HuH-7.5 (cell line): ENCODE data around the gene DUSP12.
"Not testable (repeated sequence)": the region's sequence is repeated elsewhere in the genome, so short reads cannot be mapped to it uniquely, and the experiment has no call there.

ENCODE experiments used
- DNase-seq: peaks from one replicate; pipeline ENCODE4 v3.0.0; 2011; ENCODE audit warnings: low spot score

The DUSP12 gene

DNA sequence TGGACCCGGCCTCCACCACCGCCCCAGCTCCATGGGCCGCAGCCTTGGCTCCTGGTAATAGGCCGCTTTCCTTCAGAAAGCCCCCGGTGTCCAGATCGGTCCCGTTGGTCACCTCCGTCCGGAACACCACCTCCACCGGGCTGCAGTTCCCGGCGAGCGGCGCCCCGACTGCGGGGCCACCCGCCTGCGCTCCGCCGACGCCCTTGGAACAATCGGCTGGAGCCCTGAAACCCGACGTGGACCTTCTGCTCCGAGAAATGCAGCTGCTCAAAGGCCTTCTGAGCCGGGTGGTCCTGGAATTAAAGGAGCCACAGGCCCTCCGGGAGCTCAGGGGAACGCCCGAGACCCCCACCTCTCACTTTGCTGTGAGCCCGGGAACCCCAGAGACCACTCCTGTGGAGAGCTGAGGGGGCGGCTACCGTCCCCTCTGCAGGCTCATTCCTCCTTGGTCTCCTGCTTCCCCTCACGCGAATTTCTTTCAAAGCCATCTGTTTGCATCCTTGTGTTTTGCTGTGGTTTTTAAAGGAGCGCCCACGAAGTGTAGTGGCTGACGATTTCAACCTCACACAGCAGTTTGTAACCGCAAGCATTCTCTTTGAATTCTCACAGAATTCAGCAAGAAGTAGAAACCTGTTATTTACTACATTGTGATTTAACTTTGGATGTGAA, 22.2 kb upstream of the DUSP12 start:
- DNase-seq, result no peak

DNA sequence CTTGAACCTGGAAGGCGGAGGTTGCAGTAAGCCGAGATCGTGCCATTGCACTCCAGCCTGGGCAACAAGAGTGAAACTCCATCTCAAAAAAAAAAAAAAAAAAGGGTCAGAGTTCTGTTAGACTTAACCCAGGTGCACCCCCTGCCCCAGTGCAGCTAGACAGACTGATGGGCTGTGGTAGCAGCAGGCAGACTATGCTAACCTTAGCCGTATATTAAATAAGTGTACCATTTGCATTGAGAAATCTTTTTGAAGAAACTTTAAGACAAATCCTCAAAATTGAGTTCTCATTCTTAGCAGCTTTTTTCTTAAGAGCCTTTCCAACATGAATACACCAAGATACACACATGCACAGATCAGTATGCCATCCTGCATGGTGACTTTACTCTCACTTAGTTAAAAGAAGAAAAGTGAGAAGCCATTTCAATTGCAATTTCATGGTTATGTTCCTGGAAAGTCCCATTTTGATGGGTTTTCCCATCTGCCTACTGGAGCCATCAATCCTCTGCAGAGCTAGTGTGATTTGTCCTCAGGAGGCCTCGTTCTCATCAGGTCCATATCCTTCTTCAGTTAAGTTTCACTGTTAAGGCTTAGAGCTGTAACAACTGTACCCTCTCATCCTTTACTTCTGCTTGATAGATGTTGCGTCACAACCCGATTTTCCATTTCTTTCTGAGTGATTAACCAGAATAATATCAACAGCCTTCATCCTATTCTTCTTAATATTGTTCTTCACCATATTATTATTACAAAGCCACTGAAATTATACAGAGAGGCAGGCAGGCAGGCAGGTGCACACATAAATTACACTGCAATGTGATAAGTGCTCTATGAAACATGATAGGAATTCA, 21.0 kb upstream of the DUSP12 start:
- DNase-seq, result no peak

DNA sequence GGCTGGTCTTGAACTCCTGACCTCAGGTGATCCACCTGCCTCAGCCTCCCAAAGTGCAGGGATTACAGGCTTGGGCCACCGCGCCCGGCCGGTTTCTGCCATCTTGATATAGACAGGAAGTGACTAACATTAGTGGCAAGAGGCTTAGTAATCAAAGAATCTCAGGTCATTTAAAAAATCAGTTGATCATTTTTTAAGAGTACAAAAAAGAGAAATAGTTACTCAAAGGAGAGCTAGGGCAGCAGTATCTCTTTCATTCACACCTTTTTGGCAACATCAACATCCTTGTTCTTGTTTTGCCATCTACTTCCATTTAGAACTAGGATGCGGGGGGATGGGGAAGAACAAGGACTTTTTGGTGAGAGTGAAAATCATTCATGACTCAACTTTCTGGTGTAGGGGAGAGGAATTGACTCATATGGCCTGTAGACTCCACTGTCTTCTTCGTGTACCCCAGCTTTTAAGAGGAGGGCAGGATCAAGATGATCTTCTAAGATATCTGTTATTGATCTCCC, 19.5 kb upstream of the DUSP12 start:
- DNase-seq, result no peak

DNA sequence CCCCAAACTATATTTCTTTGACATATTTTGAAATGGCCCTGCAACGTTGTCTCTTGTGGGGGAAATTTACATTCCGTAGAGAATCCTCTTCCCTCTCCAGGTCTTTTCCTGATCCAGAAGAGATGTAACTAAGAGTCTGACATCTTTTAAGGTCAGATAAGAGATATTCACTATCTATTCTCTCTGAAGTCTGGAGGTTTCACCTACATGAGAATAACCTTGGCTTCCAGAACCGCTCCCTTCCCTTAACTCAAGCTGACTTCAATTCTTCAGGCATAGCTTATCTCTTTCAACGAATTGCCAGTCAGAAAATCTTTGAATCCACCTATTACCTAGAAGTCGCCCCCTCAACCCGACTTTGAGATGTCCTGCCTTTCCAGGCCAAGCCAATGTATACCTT, 18.3 kb upstream of the DUSP12 start:
- DNase-seq, result no peak

DNA sequence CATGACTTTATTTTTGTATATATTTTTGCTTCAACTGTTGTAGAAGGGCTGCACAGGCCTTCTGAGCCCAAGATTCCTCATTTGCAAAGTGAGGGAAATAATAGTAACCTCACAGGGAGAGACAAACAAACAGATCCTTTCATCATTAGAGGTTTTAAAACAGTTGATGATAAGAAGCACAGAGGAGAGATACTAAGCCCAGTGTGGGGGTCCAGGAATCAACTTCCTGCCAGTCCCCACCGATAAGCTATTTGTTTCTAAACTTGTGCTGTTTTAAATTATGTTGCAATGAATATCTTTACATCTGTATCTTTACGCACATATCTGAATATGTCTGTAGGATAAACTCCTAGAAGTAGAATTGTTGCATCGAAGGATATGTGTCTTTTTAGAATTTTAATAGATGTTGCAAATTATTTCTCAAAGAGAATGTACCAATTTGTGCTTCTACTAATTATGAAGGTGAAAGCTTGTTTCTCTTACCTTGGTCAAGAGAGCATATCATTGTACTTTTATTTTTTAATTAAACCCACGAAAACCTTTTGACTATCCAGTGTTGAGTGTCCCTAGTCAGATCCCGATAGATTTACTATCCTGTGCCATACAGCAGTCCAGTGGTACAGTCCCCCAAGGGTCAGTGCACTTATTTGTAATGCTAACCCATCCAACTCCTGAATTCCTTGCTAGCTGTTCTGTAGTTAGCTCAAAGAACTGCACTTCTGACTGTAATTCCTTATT, 17.4 kb upstream of the DUSP12 start:
- DNase-seq, result no peak

DNA sequence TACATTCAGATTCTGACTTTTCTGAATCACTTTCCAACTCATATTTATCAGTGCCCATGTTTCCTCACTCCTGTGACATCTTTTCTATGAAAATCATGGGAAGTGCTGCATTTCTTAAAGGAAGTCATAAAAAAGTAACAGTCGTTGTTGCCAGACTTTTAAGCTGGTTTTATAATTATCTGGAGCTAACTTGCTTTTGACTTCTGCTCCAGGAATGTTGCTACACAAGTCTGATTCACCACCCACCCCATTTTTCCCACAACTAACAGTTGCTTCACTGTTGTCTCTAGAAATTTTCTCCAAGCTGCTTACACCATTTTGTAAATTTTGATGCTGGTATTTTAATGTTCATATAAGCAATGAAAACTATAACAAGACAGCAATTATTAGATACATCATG, 16.1 kb upstream of the DUSP12 start:
- no peak for DNase-seq

DNA sequence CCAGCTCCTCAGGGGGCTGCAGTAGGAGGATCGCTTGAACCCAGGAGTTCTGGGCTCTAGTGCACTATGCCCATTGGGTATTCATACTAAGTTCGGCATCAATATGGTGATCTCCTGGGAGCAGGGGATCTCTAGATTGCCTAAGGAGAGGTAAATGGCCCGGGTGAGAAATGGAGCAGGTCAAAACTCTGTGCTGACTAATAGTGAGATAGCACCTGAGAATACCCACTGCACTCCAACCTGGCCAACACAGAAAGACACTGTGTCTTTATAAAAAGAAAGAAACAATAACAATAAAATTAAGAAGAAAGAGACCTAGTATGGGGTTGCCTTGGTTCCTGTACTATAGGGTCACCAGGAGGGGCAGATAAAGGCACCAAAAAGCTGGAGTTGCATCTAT, 13.7 kb upstream of the DUSP12 start:
- DNase-seq, result no peak

DNA sequence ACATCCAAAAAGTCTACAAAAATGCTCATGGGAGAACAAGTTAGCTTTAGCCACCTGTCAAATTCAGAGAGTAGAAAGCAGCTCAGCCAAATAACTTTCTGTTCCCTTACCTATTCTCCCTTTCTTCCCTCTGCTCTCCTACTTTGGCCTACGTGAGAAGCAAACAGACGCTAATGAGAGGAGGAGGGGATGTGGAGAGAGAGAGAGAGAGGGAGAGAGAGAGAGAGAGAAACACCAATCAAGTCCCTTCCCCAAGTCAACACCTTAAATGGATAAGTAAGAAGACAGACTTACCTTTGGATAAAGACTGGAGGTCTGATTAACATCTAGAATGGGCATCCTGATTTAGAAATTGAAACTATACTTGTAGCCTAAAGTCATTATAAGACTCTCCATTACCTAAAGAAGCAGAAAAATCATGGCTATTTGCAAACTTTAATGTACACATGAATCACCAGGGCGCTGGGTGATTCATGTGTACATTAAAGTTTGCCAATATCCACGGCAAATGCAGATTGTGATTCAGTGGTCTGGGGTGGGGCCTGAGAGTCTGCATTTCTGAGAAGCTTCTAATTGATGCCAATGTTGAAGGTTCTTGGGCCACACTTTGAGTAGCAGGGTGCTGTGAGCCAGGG, 13.1 kb upstream of the DUSP12 start:
- no peak for DNase-seq

DNA sequence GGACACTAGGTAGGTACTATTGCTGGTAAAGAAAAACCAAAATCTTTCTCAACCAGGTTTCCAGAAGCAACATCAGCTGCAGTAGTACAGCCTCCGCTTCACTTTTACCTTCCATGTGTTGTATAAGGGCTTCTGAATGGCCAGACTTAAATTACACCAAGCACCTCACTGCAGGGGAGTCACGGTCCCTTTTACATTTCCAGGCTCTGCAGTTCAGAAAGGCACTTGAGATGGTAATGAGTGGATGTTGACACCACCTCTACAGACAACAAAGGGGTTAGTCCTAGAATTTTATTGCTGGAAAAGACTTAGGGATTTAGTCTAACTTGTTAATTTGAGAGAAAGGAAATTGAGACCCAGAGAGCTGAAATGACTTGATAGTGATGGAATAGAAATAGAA, 12.0 kb upstream of the DUSP12 start:
- DNase-seq, result no peak

DNA sequence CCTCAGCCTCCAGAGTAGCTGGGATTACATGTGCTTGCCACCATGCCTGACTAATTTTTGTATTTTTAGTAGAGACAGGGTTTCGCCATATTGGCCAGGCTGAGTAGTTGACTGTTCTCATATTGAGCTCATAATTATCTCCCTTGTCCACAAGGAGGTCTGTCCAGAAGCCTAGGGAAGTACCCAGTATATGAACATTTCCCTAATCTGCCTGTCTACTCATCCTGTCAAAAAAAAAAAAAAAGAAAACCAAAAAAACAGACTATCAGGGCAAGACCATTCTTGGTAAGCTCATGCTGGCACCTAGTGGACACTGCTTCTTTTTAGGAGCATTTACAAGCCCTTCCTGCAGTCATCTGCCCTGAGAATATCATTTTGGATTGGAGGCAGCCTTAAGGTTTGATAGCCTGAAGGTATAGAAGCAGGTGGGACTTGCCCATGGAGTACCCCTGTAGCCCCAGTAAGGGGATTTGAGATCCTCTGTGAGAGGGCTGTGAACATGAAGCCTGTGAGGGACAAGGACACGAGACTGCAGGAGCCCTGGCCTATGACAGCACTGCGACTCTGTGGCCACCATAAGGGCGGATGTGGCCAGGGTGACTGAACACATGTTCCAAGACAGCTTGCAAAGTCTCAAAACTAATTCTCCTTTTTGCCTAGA, 10.8 kb upstream of the DUSP12 start:
- DNase-seq, result no peak

DNA sequence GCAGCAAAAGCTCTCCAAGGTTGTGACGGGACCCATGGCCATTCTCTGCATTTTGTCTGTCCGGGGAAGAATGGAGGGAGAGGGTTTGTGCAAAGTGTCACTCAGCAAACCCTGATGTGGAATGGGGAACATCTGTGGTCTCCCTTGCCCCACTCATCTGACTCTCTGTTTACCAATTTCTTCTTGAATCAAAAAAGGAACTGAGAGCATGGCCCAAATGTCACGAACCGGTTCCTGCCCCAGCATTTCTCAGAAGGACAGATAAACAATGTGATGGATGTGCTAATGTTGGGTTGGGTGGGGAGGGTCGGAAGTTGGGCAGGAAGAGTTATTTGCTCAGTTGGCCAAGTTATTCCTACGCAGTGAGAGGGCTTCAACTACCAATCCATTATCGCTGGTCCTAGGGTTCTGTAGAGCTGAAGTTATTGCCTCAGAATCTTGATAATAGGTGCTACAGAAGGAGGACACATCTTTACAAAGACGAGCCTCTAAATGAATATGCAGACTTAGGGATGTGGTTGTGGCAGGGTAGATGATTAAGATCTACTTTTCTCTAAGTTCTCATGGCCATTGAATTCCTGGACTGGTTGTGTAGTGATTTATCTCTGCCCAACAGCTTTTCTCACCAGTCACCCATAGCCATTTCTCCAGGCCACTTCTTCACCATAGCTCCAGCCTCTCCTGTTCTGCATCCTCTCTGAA, 9.6 kb upstream of the DUSP12 start:
- DNase-seq, result no peak

DNA sequence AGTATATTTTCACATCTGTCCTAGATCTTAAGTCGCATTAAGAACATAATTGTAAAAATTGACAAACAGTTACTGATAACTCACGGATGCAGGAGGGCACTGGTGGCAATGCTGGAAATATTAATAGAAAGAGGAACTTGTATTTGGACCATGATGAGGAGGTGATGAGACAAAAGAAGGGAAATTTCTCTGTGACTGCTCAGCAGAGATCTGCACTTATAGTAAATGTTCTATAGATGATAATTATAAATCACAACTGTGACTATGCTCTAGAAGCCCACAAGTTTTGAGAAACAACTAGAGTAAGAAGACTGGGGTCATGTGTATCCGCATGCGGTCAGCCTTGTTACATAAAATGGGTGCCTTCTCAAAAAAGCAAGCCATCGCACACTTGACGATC, 8.7 kb upstream of the DUSP12 start:
- no peak for DNase-seq

DNA sequence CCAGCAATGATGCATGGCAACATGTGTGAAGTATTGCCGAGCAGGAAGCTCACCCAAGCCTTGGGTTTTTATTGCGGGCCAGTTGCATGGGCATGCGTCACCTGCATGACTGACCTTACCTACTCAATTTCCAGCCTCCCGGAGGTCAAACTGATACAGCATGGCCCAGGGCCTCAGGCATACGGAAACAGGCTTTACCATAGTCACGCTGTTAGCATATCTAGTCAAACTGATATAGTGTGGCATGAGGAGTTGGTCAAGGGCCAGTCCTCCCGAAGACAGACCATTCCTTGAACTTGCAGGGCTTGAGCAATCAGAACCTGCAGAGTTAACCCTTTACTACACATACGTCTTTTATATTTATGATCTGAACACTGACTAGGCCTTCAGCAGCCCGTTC, 6.4 kb upstream of the DUSP12 start:
- no peak for DNase-seq

DNA sequence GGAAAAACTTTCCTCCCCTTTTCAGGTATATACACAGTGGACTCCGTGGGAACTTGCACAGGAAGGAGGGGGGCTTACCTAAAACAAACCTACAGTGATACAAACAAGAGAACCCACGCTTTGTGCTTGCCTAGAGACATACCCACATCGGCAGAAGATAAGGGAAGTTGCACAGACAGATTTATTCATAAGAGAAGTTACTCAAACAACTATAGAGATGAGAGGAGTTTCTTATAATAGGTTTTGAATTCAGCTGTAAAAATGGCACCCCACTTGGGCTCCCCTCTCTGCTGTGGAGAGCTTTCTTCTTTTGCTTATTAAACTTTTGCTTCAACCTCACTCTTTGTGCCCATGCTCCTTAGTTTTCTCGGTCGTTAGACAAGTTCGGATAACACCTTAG, 1.8 kb upstream of the DUSP12 start:
- no peak for DNase-seq

DNA sequence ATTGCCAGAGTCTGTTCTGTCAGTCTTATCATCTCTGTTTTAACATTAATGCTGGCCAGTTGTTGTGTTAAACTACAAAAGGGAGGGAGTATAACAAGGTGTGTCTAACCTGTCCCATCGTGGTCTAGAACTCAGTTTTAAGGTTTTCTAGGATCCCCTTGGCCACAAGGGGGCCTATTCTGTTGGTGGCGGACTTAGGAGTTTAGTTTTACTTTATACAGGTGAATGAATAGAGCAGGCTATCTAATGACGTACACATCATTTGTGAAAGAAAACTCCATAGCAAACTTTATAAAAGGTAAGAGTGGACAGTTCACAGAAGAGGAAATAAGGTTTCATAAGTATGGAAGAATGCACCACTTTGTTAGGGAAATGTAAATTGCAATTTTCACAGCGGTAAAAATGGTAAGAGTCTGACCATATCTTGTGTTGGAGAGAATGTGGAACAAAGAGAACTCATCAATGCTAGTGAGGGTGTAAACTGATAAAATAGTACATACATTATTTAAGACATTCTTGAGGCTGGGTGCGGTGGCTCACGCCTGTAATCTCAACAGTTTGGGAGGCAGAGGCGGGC, 14.0 kb downstream of the DUSP12 start:
- peak; percentile 8 for DNase-seq

DNA sequence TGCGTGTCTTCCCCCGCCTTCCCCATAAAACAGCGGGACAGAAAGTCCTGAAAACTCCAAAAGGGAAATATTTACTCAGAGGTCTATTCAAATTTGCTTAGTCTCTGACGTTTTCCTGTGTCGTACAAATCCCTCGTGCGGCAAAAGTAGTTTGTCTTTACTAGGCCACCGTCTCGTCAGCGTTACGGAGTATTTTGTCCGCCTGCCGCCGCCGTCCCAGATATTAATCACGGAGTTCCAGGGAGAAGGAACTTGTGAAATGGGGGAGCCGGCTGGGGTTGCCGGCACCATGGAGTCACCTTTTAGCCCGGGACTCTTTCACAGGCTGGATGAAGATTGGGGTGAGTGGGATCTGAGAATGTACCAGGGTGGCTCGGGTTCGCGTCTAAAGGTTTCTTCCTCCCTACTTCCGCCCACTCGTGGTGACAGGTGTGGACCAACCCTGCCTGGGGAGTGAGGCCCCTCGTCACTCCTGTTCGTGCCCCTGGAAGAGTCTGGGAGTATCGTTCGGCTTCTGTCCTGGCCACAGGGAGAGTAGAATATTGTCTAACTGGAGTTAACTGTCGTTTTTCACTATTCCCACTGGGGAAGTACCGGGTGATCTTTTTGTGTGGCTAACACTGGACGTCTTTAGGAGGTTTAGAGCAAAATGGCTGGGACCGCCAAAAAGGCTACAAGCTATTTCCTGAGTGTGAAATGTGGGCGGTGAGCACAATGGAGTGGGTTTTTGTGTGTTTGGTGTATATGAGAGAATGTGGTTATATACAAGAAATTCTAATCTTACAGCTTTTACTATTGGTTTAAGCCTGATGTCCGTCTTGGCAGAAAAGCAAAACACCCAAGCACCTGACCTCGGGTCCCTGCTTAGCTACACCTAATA, 16.8 kb downstream of the DUSP12 start, which contains the start of gene ATF6:
Gene ATF6 (plus strand): TSS at position 219 of the 880 bp plus-strand sequence. CDS start 41 bp downstream, at position 260.
- DNase-seq, result peak; percentile 22

DNA sequence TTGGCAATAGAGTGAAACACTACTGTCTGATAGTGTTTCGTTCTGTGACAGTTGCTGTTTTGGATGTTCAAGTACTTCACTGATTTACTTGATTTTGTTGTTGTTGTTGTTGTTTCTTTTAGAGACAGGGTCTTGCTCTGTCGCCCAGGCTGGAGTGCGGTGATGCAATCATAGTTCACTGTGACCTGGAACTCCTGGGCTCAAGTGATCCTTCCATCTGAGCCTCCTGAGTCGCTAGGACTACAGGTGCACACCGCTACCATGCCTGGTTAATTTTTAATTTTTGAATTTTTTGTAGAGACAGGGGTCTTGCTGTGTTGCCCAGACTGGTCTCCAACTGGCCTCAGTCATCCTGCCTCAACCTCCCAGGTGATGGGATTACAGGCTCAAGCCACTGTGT, 18.9 kb downstream of the DUSP12 start:
- DNase-seq, result no peak

DNA sequence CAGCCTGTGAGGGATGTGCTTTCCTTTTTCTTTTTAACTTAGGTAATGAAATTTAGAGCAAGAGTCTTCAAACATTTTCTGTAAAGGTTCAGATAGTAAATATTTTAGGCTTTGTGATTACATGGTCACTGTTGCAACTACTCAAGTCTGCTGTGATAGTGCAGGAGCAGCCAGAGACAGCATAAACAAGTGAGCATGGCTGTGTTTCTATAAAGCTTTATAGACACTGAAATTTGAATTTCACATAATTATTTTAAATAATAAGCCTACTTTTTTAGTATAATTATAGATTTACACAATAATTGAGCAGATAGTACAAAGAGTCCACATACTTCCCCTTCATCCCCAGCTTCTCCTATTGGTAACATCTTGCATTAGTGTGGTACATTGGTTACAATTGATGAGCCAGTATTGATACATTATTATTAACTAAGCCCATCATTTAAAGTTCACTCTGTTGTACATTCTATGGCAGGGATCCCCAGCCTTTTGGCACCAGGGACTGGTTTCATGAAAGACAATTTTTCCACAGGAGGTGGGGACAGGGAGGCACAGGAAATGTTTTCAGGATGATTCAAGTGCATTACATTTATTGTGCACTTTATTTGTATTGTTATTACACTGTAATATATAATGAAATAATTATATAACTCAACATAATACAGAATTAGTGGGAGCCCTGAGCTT, 19.5 kb downstream of the DUSP12 start:
- DNase-seq, result no peak

DNA sequence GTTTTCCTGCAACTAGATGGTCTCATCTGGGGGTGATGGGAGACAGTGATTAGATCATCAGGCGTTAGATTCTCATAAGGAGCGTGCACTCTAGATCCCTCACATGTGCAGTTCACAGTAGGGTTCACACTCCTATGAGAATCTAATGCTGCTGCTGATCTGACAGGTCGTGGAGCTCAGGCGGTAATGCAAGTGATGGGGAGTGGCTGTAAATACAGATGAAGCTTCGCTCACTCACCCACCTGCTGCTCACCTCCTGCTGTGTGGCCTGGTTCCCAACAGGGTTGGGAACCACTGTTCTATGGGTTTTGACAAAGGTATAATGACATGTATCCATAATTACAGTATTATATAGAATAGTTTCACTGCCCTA, 20.1 kb downstream of the DUSP12 start:
- DNase-seq, result not testable (repeated sequence)
